H1 (cell line): ENCODE results near the gene MAN2A1. TPM values are rescaled to one million over a fixed set of nuclear protein-coding genes. Genes with fewer than 3 reads are reported as not detected.

Experiments
- CEBPB ChIP-seq: IDR thresholded peaks from 2 replicates; pipeline ENCODE4 v1.6.1; 2012; ENCODE audit warnings: low read depth, low read length
- CHD7 ChIP-seq: fragments of 300-600 bp; sonication (generic); IDR thresholded peaks from 2 replicates; pipeline ENCODE4 v1.7.1; 2012; ENCODE audit warnings: low read length, moderate library complexity, mild to moderate bottlenecking, inconsistent platforms; ENCODE audit not compliant: insufficient replicate concordance
- EGR1 ChIP-seq: IDR thresholded peaks from 2 replicates; pipeline ENCODE4 v1.6.1; 2011; ENCODE audit warnings: low read depth, low read length, borderline replicate concordance
- EP300 ChIP-seq, 2 experiments: IDR thresholded peaks; 1 replicate in 1 of 2; 2 replicates in 1 of 2; pipeline ENCODE4 v1.6.1; 2011 to 2012; ENCODE audit warnings: low read depth in 2 of 2, low read length in 2 of 2, mild to moderate bottlenecking in 2 of 2, borderline replicate concordance in 1 of 2, inconsistent platforms in 1 of 2, moderate library complexity in 1 of 2
- GABPA ChIP-seq: IDR thresholded peaks from 2 replicates; pipeline ENCODE4 v1.6.1; 2011; ENCODE audit warnings: mild to moderate bottlenecking, low read length, moderate library complexity, borderline replicate concordance; ENCODE audit not compliant: insufficient read depth
- KDM4A ChIP-seq: IDR thresholded peaks from one replicate; pipeline ENCODE4 v1.7.1; 2012; ENCODE audit warnings: low read depth, mild to moderate bottlenecking, moderate library complexity, low read length, inconsistent platforms; ENCODE audit not compliant: severe bottlenecking
- SP4 ChIP-seq: IDR thresholded peaks from 2 replicates; pipeline ENCODE4 v1.6.1; 2012; ENCODE audit warnings: low read length, inconsistent platforms
- SUZ12 ChIP-seq: fragments of 200-600 bp; sonication (generic); IDR thresholded peaks from 2 replicates; pipeline ENCODE4 v1.6.1; 2012; ENCODE audit warnings: mild to moderate bottlenecking, inconsistent platforms, low read length, moderate library complexity, mixed read lengths
- ZNF274 ChIP-seq: IDR thresholded peaks from 2 replicates; pipeline ENCODE4 v1.7.0; 2012; ENCODE audit warnings: low read length, borderline replicate concordance; ENCODE audit errors: extremely low read depth
- polyA plus RNA-seq, 7 experiments: library from polyadenylated mRNA; depleted of rRNA in 3 of 7; stranded (reverse) in 5 of 7; unstranded in 2 of 7; fragments of >200 nt in 5 of 7; fragments of 200-250 nt in 2 of 7; gene quantifications; 1 replicate in 5 of 7; 2 replicates in 1 of 7; 4 replicates in 1 of 7; pipeline versions ENCODE4 v1.2.1 to v1.2.3, GENCODE V29; 2011 to 2013; ENCODE audit warnings: missing spikeins in 2 of 7, mixed read lengths in 2 of 7
- total RNA-seq: library from RNA; stranded (reverse); fragmentation: NEBNext Ultra II Directional; extraction: Animal tissue kit (Norgen Biotek cat#: 25700); gene quantifications from 2 replicates; pipeline ENCODE4 v1.2.1, GENCODE V29; 2021

MAN2A1 gene
- total and polyA plus RNA-seq, 2 of the 8 experiments (the other 6 are each of a cell fraction or from before 2014, with no cell fraction given) = 29.1 to 102 TPM

- TF ChIP-seq CHD7 = no peak
- no peak for TF ChIP-seq KDM4A
- no peak for TF ChIP-seq ZNF274
- no peak for TF ChIP-seq SP4
- no peak for TF ChIP-seq EGR1
- no peak for TF ChIP-seq EP300 (IDR thresholded peaks at IDR 0.05; ENCODE audit: borderline replicate concordance in 1 of 2, low read depth in 2 of 2, low read length in 2 of 2)
- no peak for TF ChIP-seq SUZ12
- TF ChIP-seq CEBPB = no peak
- no peak for TF ChIP-seq GABPA
These were observed 12.8 kb upstream of the MAN2A1 start (continued) for GRCh38 chr5:109676920-109677319.
